Lower leg skin (tissue), 4 donors: ENCODE results near the gene ELOVL5. TPM values are rescaled to one million over a fixed set of nuclear protein-coding genes. Genes with fewer than 3 reads are reported as not detected.

ENCODE experiments used
- DNase-seq, 2 donors: peaks; one replicate each; pipeline ENCODE4 v3.0.0-alpha.2; 2019; ENCODE audit warnings: low spot score in 2 of 2
- H3K4me3 ChIP-seq: fragments of 200-600 bp; sonication (generic); 2 replicates; pipeline ENCODE4 v1.5.1; 2017; ENCODE audit warnings: mild to moderate bottlenecking, low read depth; ENCODE audit not compliant: poor library complexity, severe bottlenecking
- POLR2A ChIP-seq, 2 donors: fragments of 450-650 bp; IDR thresholded peaks; one replicate each; pipeline ENCODE4 v1.6.1; 2016 to 2017; ENCODE audit warnings: antibody characterized with exemption in 2 of 2, mild to moderate bottlenecking in 1 of 2, moderate library complexity in 1 of 2
- WGBS, 2 donors: methylation state at CpG; one replicate each; pipeline ENCODE4 v1.1.5; 2018; 5-methylcytosine and 5-hydroxymethylcytosine counted together
- intact Hi-C: fragments of 100-400 bp; cut with DNase I; formaldehyde crosslinking; loops from one replicate; pipeline ENCODE4 v1.15.0; 2023; ENCODE audit warnings: low total_unique reads
- microRNA-seq, 2 donors: library from miRNA; unstranded; fragments of <30 nt; microRNA quantifications; one replicate each; pipeline ENCODE4, GENCODE V29; 2016; ENCODE audit warnings: borderline replicate concordance in 2 of 2, borderline number of aligned reads in 1 of 2
- total RNA-seq, 4 donors: library from RNA; depleted of rRNA; stranded (reverse); fragments of >200 nt; gene quantifications; one replicate each; pipeline ENCODE4 v1.1.0, GENCODE V29; 2016
- TF ChIP-seq, protein P1 (sequence below), 3 donors: fragments of 450-650 bp; IDR thresholded peaks; one replicate each; pipeline ENCODE4 v1.5.1; 2016; ENCODE audit warnings: antibody characterized with exemption in 3 of 3, mild to moderate bottlenecking in 3 of 3, moderate library complexity in 2 of 3

ELOVL5 gene
- total RNA-seq, 4 donors from 2014 or later: 20.7 to 45.0 (median 38.8) TPM

- intact Hi-C loops: no loop called here
- 90 to 92% methylated on average over 5 of the region's 5 CpGs for WGBS, 2 donors
- no peak for TF ChIP-seq POLR2A (IDR thresholded peaks at IDR 0.05)
- TF ChIP-seq, protein P1, sequence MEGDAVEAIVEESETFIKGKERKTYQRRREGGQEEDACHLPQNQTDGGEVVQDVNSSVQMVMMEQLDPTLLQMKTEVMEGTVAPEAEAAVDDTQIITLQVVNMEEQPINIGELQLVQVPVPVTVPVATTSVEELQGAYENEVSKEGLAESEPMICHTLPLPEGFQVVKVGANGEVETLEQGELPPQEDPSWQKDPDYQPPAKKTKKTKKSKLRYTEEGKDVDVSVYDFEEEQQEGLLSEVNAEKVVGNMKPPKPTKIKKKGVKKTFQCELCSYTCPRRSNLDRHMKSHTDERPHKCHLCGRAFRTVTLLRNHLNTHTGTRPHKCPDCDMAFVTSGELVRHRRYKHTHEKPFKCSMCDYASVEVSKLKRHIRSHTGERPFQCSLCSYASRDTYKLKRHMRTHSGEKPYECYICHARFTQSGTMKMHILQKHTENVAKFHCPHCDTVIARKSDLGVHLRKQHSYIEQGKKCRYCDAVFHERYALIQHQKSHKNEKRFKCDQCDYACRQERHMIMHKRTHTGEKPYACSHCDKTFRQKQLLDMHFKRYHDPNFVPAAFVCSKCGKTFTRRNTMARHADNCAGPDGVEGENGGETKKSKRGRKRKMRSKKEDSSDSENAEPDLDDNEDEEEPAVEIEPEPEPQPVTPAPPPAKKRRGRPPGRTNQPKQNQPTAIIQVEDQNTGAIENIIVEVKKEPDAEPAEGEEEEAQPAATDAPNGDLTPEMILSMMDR (IDR thresholded peaks at IDR 0.05): no peak
- no peak for DNase-seq
- no peak overlapping the region for H3K4me3 ChIP-seq
Observed at GRCh38 chr6:53235508-53235907, 113.2 kb downstream of the ELOVL5 start.

- intact Hi-C loops: no loop called here
- no peak overlapping the region for H3K4me3 ChIP-seq
- WGBS, 2 donors: 78 to 85% methylated on average over 4 of the region's 4 CpGs
- TF ChIP-seq, protein P1 (IDR thresholded peaks at IDR 0.05): no peak
- TF ChIP-seq POLR2A (IDR thresholded peaks at IDR 0.05): no peak
- no peak for DNase-seq
Observed at GRCh38 chr6:53233309-53233708, 115.4 kb downstream of the ELOVL5 start.

DNA sequence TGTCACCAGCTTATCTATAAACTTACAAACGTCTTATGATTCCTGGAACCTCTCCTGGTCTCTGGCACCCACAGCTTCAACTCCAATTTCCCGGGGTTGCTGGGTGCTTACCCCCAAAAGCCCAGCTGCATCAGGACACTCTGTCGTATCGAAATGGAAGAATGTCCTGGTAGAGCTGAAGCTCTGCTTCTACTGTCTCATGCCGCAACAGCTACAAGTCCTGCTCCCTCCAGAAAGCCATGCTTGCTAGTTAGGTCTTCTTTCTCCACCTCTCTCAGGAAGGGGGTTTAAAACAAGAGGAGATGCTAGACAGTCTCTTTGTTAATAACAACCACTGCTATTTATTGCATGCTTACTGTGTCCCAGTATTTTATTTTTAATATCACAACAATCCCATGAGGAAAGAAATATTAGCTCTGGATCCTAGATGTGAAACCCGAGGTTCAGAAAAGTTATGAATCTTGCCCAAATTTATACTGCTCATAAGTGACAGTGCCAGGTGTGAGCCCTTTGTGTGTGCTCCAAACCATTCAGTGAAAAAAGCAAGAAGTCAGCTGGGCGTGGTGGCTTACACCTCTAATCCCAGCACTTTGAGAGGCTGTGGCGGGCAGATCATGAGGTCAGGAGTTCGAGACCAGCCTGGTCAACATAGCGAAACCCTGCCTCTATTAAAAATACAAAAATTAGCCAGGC is 117.8 kb downstream of the ELOVL5 start:
- DNase-seq: no peak
- no peak overlapping the region for H3K4me3 ChIP-seq
- TF ChIP-seq POLR2A (IDR thresholded peaks at IDR 0.05): no peak
- TF ChIP-seq, protein P1 (IDR thresholded peaks at IDR 0.05): no peak
- intact Hi-C loops: no loop called here
- WGBS, 2 donors: 86 to 88% methylated on average over 10 of the region's 10 CpGs

DNA sequence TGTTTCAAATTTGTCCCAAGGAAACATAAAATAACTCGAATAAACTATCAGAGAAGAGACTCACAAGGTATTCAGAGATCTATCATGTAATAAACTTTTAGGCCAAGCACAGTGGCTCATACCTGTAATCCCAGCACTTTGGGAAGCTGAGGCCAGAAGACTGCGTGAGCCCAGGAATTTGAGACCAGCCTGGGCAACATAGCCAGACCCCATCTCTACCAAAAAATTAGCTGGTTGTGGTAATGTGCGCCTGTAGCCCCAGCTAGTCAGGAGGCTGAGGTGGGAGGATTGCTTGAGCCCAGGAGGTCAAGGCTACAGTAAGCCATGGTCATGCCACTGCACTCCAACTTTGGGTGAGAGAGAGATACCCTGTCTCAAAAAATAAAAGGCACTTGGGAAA is 120.9 kb downstream of the ELOVL5 start:
- no peak overlapping the region for H3K4me3 ChIP-seq
- intact Hi-C loops: no loop called here
- no peak for DNase-seq
- TF ChIP-seq, protein P1 (IDR thresholded peaks at IDR 0.05): no peak
- no peak for TF ChIP-seq POLR2A (IDR thresholded peaks at IDR 0.05)
- WGBS, 2 donors: 91 to 93% methylated on average over 3 of the region's 3 CpGs

GRCh38 chr6:53220605-53221004 is 128.1 kb downstream of the ELOVL5 start:
- no peak for DNase-seq
- no peak for TF ChIP-seq POLR2A (IDR thresholded peaks at IDR 0.05)
- TF ChIP-seq, protein P1 (IDR thresholded peaks at IDR 0.05): no peak
- intact Hi-C loops: no loop called here
- no peak overlapping the region for H3K4me3 ChIP-seq

Small RNA genes lying within 50 kb of the gene (microRNA-seq; reads per million reads assigned to microRNA genes)
- gene MIR5685: 0 reads per million in 2 donors

Other genes with a start within 250 kb of the ELOVL5 start
- not detected for gene GCM1, start 200.1 kb downstream of the ELOVL5 start, total RNA-seq
- gene GCLC, start 196.2 kb upstream of the ELOVL5 start, total RNA-seq: 10 to 100 TPM; 29.2 to 34.1 (median 30.2) TPM